ENCODE measurements around the gene IGF2R.
"Not testable (repeated sequence)": the region's sequence is repeated elsewhere in the genome, so short reads cannot be mapped to it uniquely, and the experiment has no call there.

IGF2R gene

GRCh38 chr6:160078883-160079685, 110.2 kb downstream of the IGF2R start:
- DNase-seq, result no peak

DNA sequence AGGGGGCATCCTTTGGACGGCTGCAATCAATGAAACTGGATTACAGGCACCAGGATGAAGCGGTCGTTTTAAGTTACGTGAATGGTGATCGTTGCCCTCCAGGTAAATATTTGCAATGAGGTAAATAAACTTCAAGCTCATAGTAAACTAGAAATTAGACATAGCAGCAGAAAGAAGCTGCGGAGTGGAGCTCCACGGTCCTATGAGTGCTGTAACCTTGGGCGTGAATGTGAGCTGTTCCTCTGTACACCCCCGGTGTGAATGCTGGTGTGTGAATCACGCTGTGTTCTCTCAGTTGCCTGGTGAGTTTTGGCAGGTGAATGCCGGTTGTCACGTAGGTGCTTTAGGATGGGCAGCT, 110.8 kb downstream of the IGF2R start:
- no peak for DNase-seq

- no peak for DNase-seq
Measured at GRCh38 chr6:160080097-160080496, 111.2 kb downstream of the IGF2R start.

GRCh38 chr6:160081398-160081797, 112.5 kb downstream of the IGF2R start:
- no peak for DNase-seq

DNA sequence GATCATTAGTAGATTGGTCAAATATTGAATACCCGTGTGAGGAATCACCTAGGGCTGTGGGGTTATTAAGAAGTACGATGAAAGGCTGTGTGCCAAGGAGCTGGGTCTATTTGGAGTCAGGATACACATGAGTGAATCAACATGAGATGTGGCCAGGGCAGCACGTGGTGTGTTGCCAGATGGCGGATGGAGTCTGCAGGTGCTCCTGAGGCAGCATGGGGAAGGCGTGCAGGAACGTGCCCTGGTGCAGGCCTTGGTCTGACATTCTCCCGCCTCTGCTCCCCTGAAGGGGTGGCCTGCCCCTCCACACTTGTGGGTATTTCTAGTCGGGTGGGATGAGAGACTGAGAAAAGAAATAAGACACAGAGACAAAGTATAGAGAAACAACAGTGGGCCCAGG, 113.7 kb downstream of the IGF2R start:
- no peak for DNase-seq

DNA sequence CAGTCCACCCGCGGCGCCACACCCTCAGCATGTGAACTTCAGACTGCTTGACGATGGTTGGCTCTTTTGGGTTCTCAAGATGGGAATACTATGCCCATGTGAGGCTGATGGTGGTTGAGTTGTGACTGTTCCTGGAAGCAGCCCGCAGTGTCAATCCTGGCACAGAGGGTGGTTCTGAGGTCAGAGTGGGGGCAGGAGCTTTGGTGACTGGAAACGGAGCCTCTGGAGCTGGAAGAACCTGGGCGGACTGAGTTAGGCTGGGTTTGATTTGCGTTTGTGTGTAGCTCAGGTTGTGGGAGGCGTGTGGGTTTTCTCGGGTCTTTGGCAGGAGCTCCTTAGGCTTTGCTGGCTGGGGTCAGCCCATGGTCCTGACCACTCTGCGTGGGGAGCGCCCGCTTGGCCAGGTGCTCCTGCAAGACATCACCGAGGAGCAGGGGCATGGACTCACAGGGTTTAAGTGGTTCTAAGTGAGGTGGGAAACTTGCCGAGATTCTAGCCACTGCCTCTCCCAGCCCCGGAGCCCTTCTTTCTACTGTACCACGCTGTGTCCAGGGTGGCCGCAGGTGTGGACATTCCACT, 115.4 kb downstream of the IGF2R start:
- DNase-seq, result no peak

- DNase-seq, result no peak
Measured at GRCh38 chr6:160085226-160085625, 116.3 kb downstream of the IGF2R start.

- DNase-seq, result no peak
Measured at GRCh38 chr6:160085713-160086505, 117.0 kb downstream of the IGF2R start.

GRCh38 chr6:160086754-160087153, 117.9 kb downstream of the IGF2R start:
- DNase-seq, result no peak

DNA sequence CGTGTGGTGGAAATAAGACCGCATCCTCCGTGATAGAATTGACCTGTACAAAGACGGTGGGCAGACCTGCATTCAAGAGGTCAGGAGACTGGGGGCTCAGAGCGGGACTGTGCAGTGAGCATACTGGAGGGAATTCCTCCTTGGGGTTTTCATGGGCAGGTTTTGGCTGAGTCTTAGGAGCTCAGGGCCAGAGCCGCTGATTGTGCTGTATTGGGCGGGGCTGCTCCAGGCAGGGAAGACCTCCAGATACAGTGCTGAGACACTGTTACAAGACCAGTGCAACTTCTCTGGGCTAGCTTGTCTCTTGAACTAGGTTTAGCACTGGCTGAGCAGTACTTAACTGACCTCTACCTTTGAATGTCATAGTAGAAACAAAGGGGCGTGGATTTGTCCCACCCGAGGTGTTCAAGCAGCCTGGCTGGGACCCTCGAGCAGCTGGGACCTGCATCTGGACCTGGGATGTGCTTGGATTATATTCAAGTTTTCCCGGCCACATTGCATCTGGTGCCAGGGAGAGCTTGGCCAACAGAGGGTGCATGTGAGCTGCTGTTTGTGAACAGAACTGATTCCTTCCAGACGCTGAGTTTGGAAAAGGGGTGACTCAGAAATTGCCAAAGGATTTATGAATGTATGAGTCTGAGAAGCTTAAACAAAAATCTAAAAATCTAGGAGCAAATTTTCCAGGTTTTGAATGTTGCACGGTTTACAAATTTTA, 119.3 kb downstream of the IGF2R start:
- peak; percentile 87 for DNase-seq

- DNase-seq, result no peak
Measured at GRCh38 chr6:160088784-160089533, 120.1 kb downstream of the IGF2R start.

DNA sequence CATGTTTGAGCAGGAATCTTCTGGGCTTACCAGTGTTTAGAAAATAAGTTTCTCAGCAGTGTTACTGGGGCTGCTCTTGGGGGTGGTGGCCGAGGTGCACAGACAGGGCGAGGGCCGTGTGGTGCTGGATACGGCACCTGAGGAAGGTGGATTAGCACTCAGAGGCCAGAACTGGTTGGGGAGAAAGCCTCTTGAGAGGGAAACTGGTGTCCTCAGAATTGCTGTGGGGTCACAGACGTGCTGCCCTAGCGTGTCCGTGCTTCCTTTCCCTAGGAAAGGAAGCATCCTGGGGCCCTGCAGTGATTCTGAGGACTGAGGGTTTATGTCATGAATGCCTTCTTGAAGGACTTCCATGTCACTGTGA, 120.6 kb downstream of the IGF2R start:
- no peak for DNase-seq

DNA sequence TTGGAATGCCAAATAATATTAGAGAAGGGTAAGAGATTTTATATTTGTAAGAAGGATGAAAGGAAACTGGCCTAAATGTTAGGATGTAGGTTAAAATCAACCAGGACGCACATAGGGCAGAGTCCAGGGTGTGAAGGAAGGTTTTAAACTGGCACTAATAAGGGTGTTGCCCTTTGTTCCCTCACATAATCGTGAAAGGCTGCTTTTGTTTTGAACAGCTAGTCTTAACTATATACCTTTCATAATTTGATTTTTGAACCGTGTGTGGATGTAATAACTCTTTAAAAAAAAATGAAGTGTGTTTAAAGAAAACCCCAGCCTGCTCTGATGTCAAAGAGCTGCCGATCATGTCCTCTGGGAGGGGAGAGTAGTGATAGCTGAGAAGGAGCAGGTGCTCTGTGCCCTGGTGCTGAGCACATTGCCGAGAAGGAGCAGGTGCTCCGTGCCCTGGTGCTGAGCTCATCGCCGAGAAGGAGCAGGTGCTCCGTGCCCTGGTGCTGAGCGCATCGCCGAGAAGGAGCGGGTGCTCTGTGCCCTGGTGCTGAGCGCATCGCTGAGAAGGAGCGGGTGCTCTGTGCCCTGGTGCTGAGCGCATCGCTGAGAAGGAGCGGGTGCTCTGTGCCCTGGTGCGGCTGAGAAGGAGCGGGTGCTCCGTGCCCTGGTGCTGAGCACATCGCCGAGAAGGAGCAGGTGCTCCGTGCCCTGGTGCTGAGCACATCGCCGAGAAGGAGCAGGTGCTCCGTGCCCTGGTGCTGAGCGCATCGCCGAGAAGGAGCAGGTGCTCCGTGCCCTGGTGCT, 121.8 kb downstream of the IGF2R start:
- DNase-seq, result not testable (repeated sequence)

GRCh38 chr6:160092176-160092575, 123.3 kb downstream of the IGF2R start:
- not testable (repeated sequence) for DNase-seq

DNA sequence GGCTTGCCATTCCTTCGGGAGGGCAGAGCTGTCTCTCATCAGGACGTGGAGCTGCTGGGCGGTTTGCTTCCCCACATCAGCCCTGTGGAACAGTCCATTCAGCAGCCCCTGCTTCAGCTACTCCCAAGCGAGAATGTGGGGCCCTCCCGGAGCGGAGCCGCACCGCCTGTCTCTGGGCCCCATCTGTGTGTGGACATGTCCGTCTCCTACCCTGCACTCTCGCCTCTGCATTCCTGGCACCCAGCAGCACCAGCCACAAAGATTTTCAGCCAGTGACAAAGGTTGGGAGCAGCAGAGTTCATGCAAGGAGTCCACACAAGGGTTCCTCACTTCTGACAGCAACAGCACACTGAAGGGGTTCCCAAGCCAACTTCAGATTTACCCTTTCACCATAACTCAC, 123.7 kb downstream of the IGF2R start:
- no peak for DNase-seq

DNA sequence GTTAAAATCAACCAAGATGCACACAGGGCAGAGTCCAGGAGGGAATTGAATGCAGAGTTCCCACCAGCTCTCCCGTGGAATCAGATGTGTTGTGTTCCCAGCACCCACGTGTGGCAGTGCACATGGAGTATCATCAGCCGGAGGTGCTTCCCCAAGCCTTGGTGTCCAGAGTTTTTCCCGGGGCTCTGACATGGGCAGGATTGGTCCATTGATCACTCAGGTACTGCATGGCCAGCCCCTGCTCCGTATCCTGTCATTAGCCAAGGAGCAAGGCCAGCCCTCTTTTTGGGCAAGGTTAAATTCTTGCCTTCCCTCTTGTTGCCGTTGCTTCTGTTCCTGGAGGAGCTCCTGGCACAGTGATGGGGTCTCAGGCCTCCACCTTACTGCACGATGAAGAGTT, 124.2 kb downstream of the IGF2R start:
- DNase-seq, result no peak

DNA sequence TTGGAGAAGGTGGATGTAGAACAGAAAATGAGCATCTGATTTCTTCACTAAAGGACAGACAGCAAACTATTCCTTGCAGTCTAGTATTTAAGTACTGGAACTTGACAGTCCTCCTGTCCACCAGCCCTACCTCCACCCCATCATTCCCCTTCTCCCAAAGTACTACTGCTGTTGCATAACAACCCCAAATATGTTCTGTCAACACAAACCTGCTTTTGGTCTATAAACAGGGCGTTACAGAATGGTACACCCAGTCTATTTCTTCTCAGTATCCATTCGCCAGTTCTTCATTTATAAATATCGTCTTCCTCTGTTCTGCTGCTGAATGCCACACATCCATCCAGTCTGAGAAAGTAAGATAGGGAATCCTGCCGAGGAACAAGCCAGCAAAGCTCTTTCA, 125.1 kb downstream of the IGF2R start:
- no peak for DNase-seq

DNA sequence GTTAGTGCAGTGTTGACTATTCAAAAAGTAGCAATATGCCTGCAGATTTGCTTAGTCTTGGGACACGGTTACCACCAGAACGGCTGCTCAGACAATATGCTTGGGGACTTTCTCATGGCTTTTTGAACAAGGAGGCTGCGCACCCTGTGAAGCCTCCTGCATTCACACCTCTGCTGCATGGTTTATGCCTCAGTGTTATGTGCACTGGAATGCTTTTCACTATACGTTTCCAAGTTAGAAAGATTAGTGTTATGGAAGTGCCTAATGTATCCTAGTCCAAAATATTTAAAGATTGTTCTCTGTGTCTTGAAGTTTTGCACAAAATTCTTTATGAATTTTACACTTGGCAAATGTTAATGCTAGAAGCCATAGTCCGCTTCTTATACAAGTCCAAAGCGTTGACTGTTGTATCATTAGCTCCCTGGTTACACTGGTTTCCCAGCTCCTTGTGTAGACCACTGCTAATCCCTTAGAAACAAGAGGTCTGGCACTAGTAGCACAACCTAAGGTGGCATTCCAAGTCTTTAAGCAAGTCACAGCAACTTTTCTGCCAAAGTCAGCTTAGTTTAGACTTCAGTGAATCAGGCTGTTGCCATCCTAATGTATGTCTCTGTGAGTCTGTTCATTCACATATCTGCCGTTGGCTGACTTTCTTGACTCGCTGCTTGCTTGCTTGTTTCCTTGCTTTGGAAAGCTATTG, 126.4 kb downstream of the IGF2R start:
- DNase-seq, result no peak

- DNase-seq, result no peak
Measured at GRCh38 chr6:160101277-160102205, 132.7 kb downstream of the IGF2R start.

- no peak for DNase-seq
Measured at GRCh38 chr6:160102399-160102798, 133.5 kb downstream of the IGF2R start.
